Effector CD8-positive, alpha-beta T cell (primary cell): Measurements from ENCODE around the gene KCNK4.
A peak's percentile ranks its signal among the peaks of the same experiment; 100 is the strongest.

Experiments used
- DNase-seq: peaks from one replicate; lab custom pipeline; 2025; lab: John Stamatoyannopoulos, UW

Gene KCNK4

DNA sequence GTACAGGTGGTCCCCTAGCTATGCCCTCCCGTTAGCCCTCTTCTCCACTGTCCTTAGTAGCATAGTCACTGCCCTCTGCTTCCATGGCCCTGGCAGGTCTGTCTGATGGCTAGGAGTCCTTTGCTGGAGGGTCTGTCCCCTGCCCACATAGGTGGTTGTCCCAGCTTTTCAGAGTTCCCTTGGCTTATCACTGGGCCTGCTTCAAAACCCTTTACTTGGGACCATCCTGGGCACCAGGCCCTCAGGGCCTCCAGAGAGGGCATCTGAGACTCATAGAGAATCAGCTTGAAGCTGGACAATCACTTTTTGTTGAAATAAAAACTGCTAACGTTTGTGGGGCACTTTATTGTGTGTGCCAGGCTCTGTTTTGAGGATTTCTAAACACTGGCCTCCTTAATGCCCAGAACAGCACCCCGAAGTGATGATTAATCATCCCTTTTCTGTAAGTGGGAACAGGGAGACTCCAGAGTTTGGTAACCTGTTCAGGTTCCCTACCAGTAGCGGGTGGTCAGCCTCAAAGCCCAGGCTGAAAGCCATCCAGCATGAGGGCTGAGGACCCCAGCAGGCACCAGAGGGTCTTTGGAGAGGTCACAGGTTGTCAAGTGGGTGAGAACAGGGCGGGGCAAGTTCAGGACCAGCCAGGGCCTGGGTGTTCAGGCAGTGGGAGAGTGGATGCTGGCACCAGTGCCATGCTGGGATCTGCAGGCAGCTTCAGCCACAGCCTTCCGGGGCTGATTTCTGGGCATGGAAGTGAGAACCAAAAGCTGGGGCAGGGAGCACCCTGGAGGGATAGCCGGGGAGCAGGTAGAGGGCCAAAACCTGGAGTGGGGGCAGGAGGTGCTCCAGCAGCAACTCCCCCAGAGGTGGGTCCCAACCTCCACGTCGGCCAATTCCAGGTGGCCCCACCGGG, 495 bp upstream of the KCNK4 start:
- no peak for DNase-seq

- DNase-seq: no peak
These were observed 804 bp downstream of the KCNK4 start for GRCh38 chr11:64291752-64292459.

DNA sequence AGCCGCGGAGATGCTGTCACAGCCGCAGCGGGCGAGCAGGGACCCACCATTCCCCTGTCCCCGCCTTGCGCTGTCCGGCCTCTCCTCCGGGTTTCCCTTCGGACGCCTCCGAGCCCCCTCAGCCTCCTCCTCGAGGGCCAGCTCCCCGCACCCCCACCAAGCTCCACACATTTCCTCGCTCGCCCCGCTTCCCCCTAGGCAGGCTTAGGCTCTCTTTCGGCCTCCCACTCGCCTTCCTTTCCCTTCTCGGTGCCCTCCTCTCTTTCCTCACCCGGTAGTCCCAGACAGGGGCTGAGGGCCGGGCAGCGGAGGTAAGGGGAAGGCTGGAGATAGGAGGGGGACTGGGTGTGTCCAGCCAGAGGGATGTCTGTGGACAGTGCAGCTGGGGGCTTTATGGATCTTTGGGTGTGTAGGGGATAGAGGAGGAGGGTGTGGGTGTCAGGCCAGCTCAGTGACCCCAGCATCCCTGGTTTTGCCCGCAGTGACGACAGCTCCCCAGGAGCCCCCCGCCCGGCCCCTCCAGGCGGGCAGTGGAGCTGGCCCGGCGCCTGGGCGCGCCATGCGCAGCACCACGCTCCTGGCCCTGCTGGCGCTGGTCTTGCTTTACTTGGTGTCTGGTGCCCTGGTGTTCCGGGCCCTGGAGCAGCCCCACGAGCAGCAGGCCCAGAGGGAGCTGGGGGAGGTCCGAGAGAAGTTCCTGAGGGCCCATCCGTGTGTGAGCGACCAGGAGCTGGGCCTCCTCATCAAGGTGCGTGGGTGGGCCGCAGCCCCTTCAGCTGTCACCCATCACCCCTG, 1.6 kb downstream of the KCNK4 start:
- DNase-seq: no peak

GRCh38 chr11:64294774-64295173, 3.7 kb downstream of the KCNK4 start:
- no peak for DNase-seq

GRCh38 chr11:64295760-64296159, 4.7 kb downstream of the KCNK4 start:
- DNase-seq: no peak

DNA sequence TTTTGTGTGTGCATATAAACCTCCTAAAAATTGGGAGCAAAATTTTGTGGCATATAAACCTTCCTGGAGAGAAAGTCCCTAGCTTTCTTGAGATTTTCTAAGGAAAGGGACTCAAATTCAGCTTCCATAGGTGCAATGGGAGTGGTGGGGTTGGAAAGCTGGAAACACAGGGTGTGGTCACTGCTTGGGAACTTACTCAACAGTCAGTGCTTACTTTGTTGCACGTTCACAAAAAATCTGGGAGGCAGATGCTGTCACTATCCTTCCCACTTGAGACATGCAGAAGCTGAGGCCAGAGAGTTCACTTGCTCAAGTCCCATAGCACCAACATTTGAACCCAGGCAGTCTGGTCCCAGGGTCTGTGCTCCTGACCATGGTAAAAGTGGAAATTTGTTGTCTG, 5.1 kb downstream of the KCNK4 start:
- DNase-seq: no peak

DNA sequence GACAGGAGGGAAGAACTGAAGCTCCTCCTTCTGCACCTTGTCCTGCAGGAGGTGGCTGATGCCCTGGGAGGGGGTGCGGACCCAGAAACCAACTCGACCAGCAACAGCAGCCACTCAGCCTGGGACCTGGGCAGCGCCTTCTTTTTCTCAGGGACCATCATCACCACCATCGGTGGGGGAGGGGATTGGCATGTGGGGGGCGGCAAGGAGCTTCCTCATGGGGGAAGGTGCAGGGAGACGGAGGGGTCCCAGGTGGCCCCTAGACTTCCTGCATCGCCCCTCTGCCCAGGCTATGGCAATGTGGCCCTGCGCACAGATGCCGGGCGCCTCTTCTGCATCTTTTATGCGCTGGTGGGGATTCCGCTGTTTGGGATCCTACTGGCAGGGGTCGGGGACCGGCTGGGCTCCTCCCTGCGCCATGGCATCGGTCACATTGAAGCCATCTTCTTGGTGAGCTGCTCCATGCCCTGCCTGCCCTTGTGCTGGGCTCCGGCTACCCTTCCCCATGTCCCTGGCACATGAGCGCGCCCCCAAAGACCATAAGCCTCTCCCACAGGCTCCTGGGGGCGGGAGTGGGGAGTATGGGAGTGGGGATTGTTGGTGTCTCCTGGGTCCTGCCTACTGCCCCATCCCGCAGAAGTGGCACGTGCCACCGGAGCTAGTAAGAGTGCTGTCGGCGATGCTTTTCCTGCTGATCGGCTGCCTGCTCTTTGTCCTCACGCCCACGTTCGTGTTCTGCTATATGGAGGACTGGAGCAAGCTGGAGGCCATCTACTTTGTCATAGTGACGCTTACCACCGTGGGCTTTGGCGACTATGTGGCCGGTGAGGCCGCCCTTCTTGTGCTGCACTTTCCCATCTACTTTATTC, 6.0 kb downstream of the KCNK4 start:
- no peak for DNase-seq

DNA sequence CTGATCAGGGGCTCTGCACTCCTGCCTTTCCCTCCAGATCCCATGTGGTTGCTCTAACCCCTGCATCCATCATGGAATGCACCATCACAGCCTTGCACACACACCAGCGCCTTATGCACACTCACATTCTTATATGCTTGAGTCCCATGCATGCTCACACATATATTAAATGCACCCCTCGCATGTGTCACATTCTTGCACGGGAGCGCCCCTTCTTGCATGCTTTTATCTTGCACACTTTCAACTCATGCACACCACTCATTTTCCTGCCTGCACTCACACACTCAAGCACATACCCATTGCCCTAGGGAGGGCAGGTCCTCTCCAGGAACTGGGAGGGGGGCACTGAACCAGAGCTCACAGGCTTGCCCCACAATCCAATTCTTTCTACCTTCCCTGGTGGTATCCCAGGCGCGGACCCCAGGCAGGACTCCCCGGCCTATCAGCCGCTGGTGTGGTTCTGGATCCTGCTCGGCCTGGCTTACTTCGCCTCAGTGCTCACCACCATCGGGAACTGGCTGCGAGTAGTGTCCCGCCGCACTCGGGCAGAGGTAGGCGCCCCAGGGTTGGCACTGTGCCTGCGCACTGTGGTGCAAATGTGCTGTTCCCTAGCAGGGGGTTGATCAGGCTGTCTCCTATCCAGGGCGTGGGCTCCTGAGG, 6.7 kb downstream of the KCNK4 start:
- DNase-seq: no peak

- no peak for DNase-seq
These were observed 8.1 kb downstream of the KCNK4 start for GRCh38 chr11:64298966-64299846.

GRCh38 chr11:64299847-64300648, 8.9 kb downstream of the KCNK4 start, which contains the start of gene CATSPERZ:
Gene CATSPERZ, plus strand, starts transcription at chr11:64300358. Its CDS starts 53 bp downstream, at chr11:64300411.
- peak; percentile 26 for DNase-seq

DNA sequence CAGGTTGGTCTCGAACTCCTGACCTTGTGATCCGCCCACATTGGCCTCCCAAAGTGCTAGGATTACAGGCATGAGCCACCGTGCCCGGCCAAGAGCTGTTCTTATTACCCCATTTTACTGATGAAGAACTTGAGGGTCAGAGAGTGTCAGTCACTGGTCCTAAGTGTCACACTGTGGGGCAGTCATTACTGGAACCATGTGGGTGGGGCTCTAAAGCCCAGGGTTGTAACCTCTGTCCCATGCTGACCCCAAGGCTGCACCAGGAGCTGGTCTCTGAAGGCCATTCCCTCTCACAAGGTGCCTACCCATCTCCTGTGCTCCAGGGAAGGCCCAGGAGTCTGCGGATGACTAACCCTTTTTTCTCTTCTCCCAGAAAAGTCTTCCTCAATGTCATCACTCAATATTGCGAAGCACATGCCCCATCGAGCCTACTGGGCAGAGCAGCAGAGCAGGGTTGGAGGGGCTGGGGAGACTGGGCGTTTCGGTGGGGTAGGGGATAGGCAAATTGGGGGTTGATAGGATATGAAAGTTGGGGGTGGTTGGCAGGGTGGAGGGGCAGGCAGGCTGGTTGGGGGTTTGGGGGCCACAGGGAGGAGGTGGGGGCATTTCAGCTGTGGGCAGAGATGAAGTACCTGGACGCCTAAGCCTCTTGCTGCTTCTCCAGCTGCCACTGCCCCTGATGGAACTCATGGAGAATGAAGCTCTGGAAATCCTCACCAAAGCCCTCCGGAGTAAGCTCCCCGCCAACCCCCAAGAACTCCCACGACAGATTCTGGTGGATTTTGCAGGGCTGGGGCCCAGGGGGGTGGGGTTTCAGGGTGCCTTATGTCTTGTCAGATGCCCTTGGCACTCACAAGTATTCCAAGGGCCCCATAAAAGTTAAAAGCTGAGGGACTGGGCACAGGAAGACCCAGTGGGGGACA, 12.3 kb downstream of the KCNK4 start:
- no peak for DNase-seq

DNA sequence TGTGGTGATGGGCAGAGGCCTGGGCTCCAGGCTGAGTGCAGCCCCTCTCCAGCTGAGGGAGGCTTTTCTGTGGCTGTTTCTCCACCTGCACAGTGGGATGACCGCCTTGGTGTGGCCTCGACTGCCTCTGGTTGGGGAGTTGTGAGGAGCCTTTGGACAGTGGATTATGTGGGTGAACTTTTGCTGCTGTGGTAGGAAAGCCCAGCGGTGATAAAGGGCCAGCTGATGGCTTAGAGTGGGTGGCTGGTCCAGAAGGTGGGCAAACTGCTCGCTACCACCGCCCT, 12.9 kb downstream of the KCNK4 start:
- DNase-seq: no peak

DNA sequence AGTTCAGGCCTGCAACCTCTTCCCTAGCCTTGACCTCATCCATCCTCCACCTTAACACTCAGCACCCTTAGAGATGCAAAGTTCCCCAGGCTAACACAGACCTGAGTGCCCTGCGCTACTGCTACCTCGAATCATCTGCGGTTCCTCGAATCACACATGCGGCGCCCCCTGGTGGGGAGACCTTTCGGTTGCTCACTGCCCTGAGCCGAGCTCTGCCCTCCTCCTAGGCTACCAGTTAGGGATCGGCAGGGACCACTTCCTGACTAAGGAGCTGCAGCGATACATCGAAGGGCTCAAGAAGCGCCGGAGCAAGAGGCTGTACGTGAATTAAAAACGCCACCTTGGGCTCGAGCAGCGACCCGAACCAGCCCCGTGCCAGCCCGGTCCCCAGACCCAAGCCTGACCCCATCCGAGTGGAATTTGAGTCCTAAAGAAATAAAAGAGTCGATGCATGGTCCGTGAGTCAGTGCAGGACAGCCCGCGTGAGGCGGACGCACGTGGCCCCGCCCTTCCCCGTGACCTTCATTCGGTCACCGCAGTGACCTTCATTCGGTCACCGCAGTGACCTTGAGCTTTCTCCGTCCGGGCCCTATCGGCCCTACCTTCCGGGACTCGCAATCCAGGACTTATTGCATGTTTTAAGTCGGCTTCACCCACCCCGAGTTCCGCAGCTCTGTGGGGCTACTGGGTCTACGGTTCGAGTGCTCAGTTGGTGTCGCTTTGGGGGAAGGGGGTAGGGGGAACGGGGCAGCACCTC, 13.4 kb downstream of the KCNK4 start:
- peak; percentile 86 for DNase-seq

DNA sequence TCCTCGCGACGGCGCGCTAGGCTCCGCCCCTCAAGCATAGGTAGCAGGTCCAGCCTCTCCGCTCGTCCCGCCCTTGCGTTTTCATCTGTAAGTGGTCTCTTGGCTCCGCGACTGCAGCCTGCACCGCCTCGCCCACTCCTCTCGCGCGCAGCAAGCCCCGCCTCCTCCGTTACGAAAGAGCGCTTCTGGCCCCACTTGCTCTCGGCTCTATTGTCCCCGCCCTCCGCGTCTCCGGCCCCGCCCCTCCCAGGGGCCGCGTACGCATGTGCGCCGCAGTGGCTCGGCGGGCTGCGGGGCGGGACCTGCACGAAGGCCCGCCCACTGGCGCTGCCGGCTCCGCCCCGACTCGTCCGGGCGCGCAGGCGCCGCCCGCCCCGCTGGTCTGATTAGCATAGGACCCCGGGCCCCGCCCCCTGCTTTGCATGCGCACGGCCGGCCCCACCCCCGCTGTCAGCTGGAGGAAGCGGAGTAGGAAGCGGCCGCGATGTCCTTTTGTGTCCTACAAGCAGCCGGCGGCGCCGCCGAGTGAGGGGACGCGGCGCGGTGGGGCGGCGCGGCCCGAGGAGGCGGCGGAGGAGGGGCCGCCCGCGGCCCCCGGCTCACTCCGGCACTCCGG, 14.1 kb downstream of the KCNK4 start, which contains the start of gene ESRRA:
Gene ESRRA, plus strand, starts transcription at position 450 of the 616 bp plus-strand sequence. CDS start 1,656 bp downstream, outside the sequence.
- peak; percentile 99 for DNase-seq

- peak; percentile 59 for DNase-seq
These were observed 14.8 kb downstream of the KCNK4 start for GRCh38 chr11:64305691-64306562.

- no peak for DNase-seq
These were observed 15.4 kb downstream of the KCNK4 start for GRCh38 chr11:64306563-64306875.
